IMR-90 (cell line): ENCODE measurements around the gene SREBF2. TPM values are rescaled to one million over a fixed set of nuclear protein-coding genes. Genes with fewer than 3 reads are reported as not detected.
A peak's percentile ranks its signal among the peaks of the same experiment; 100 is the strongest.

Experiments used
- ATAC-seq: fragments of 200-7000 bp; cut with Tn5 transposase; 2 replicates; pipeline ENCODE4 v1.9.1; 2020; ENCODE audit warnings: low read depth, mild to moderate bottlenecking, moderate library complexity
- BruUV-seq: library from RNA; stranded (reverse); fragments of 400-500 nt; replicated peaks from 2 replicates; lab custom pipeline; 2021; lab: Mats Ljungman, UMichigan
- CTCF ChIA-PET: fragments of 300-600 bp; formaldehyde crosslinking; extraction: SDS; loops from one replicate; lab custom pipeline; 2021; ENCODE audit warnings: antibody characterized with exemption; lab: Yijun Ruan, JAX
- POLR2A ChIA-PET: fragments of 300-600 bp; sonication (Branson Sonifier 250); formaldehyde crosslinking; loops from one replicate; lab custom pipeline; 2022; ENCODE audit warnings: antibody characterized with exemption; ENCODE audit not compliant: unreplicated experiment; lab: Charles Lee
- DNase-seq: peaks from one replicate; pipeline ENCODE4 v3.0.0; 2013
- H2AFZ ChIP-seq: replicated peaks from 2 replicates; pipeline ENCODE3; 2013; ENCODE audit warnings: low read length, mild to moderate bottlenecking; ENCODE audit not compliant: poor library complexity
- H2AK5ac ChIP-seq: 2 replicates; pipeline ENCODE4 v1.6.1; 2013; ENCODE audit warnings: low read depth, low read length, inconsistent platforms
- H2AK9ac ChIP-seq: replicated peaks from 2 replicates; pipeline ENCODE3; 2013; ENCODE audit warnings: mild to moderate bottlenecking, low read depth, low read length, moderate library complexity; ENCODE audit not compliant: poor library complexity
- H2BK120ac ChIP-seq: 2 replicates; pipeline ENCODE4 v1.6.1; 2013; ENCODE audit warnings: low read depth, low read length, inconsistent platforms
- H2BK15ac ChIP-seq: 3 replicates; pipeline ENCODE4 v1.6.1; 2013; ENCODE audit warnings: low read depth, low read length, inconsistent platforms
- H2BK20ac ChIP-seq: 2 replicates; pipeline ENCODE4 v1.6.1; 2013; ENCODE audit warnings: low read depth, mild to moderate bottlenecking, inconsistent platforms, low read length, moderate library complexity
- H2BK5ac ChIP-seq: 2 replicates; pipeline ENCODE4 v1.6.1; 2013; ENCODE audit warnings: mild to moderate bottlenecking, low read depth, low read length, inconsistent platforms; ENCODE audit not compliant: poor library complexity, severe bottlenecking
- H3K14ac ChIP-seq: replicated peaks from 2 replicates; pipeline ENCODE4 v1.6.1; 2013; ENCODE audit warnings: low read depth, low read length, inconsistent platforms
- H3K18ac ChIP-seq: 2 replicates; pipeline ENCODE4 v1.6.1; 2013; ENCODE audit warnings: low read depth, low read length, control low read depth
- H3K23ac ChIP-seq: 2 replicates; pipeline ENCODE4 v1.6.1; 2013; ENCODE audit warnings: low read depth, low read length, inconsistent platforms
- H3K27ac ChIP-seq: 2 replicates; pipeline ENCODE4 v1.5.1; 2013; ENCODE audit warnings: mild to moderate bottlenecking, control low read depth, low read length; ENCODE audit not compliant: insufficient read depth
- H3K27me3 ChIP-seq: 2 replicates; pipeline ENCODE4 v1.6.1; 2013; ENCODE audit warnings: low read length; ENCODE audit not compliant: control insufficient read depth, insufficient read depth
- H3K36me3 ChIP-seq: 2 replicates; pipeline ENCODE4 v1.6.1; 2013; ENCODE audit warnings: low read length, mixed read lengths; ENCODE audit not compliant: control insufficient read depth, insufficient read depth
- H3K4ac ChIP-seq: 2 replicates; pipeline ENCODE4 v1.6.1; 2013; ENCODE audit warnings: low read depth, low read length, inconsistent platforms
- H3K4me1 ChIP-seq: 2 replicates; pipeline ENCODE4 v1.6.1; 2013; ENCODE audit warnings: low read length, mixed read lengths; ENCODE audit not compliant: control insufficient read depth, insufficient read depth
- H3K4me2 ChIP-seq: 2 replicates; pipeline ENCODE4 v1.6.1; 2013; ENCODE audit warnings: low read depth, mild to moderate bottlenecking, control low read depth, low read length, moderate library complexity
- H3K4me3 ChIP-seq: 2 replicates; pipeline ENCODE4 v1.5.1; 2013; ENCODE audit warnings: low read depth, mild to moderate bottlenecking, control low read depth, low read length, moderate library complexity; ENCODE audit not compliant: insufficient read depth
- H3K56ac ChIP-seq: 2 replicates; pipeline ENCODE4 v1.6.1; 2013; ENCODE audit warnings: low read length, inconsistent platforms; ENCODE audit not compliant: insufficient read depth; ENCODE audit errors: extremely low read depth
- H3K79me1 ChIP-seq, 2 experiments: 2 replicates each; pipeline ENCODE4 v1.6.1; 2013; ENCODE audit warnings: low read length in 2 of 2, inconsistent platforms in 1 of 2, low read depth in 1 of 2
- H3K9ac ChIP-seq: 2 replicates; pipeline ENCODE4 v1.6.1; 2013; ENCODE audit warnings: low read depth, low read length, control low read depth
- H3K9me1 ChIP-seq: 2 replicates; pipeline ENCODE4 v1.6.1; 2013; ENCODE audit warnings: low read length, inconsistent platforms; ENCODE audit not compliant: insufficient read depth
- H3K9me3 ChIP-seq: 2 replicates; pipeline ENCODE4 v1.6.1; 2013; ENCODE audit warnings: low read length; ENCODE audit not compliant: control insufficient read depth, insufficient read depth
- H4K20me1 ChIP-seq: 2 replicates; pipeline ENCODE4 v1.6.1; 2013; ENCODE audit warnings: low read length, inconsistent platforms; ENCODE audit not compliant: insufficient read depth
- H4K5ac ChIP-seq: 2 replicates; pipeline ENCODE4 v1.6.1; 2013; ENCODE audit warnings: mild to moderate bottlenecking, low read depth, low read length, control low read depth
- H4K8ac ChIP-seq, 2 experiments: 2 replicates each; pipeline ENCODE4 v1.6.1; 2013; ENCODE audit warnings: low read depth in 2 of 2, low read length in 2 of 2, control low read depth in 1 of 2, inconsistent platforms in 1 of 2
- H4K91ac ChIP-seq: 2 replicates; pipeline ENCODE4 v1.6.1; 2013; ENCODE audit warnings: low read depth, low read length, inconsistent platforms; ENCODE audit not compliant: insufficient read depth
- BHLHE40 ChIP-seq: fragments of 150-350 bp; IDR thresholded peaks from 2 replicates; pipeline ENCODE4 v1.6.1; 2016; ENCODE audit warnings: mild to moderate bottlenecking, low read depth, low read length
- CEBPB ChIP-seq: IDR thresholded peaks from 2 replicates; pipeline ENCODE4 v1.6.1; 2012; ENCODE audit warnings: low read depth, low read length, improper control_type of control experiment
- CHD1 ChIP-seq: IDR thresholded peaks from 2 replicates; pipeline ENCODE4 v1.6.1; 2012; ENCODE audit warnings: low read depth, low read length, improper control_type of control experiment
- FOS ChIP-seq: fragments of 150-350 bp; IDR thresholded peaks from 2 replicates; pipeline ENCODE4 v1.6.1; 2016; ENCODE audit warnings: low read depth, low read length
- MAFK ChIP-seq: IDR thresholded peaks from 2 replicates; pipeline ENCODE4 v1.6.1; 2012; ENCODE audit warnings: low read depth, low read length, improper control_type of control experiment
- MAZ ChIP-seq: IDR thresholded peaks from 2 replicates; pipeline ENCODE4 v1.6.1; 2012; ENCODE audit warnings: low read depth, mild to moderate bottlenecking, low read length, improper control_type of control experiment, moderate library complexity, borderline replicate concordance
- MXI1 ChIP-seq: IDR thresholded peaks from 2 replicates; pipeline ENCODE4 v1.6.1; 2012; ENCODE audit warnings: low read depth, mild to moderate bottlenecking, low read length, moderate library complexity, borderline replicate concordance
- NFE2L2 ChIP-seq: fragments of 150-350 bp; IDR thresholded peaks from 2 replicates; pipeline ENCODE4 v1.6.1; 2016; ENCODE audit warnings: low read depth, mild to moderate bottlenecking, low read length
- POLR2A ChIP-seq: IDR thresholded peaks from 2 replicates; pipeline ENCODE4 v1.6.1; 2012; ENCODE audit warnings: mild to moderate bottlenecking, low read depth, low read length
- RAD21 ChIP-seq: IDR thresholded peaks from 2 replicates; pipeline ENCODE4 v1.6.1; 2012; ENCODE audit warnings: low read length, improper control_type of control experiment
- RCOR1 ChIP-seq: IDR thresholded peaks from 2 replicates; pipeline ENCODE4 v1.6.1; 2012; ENCODE audit warnings: mild to moderate bottlenecking, low read length, improper control_type of control experiment; ENCODE audit not compliant: insufficient replicate concordance
- RFX5 ChIP-seq: IDR thresholded peaks from 2 replicates; pipeline ENCODE4 v1.8.0; 2012; ENCODE audit warnings: low read depth, mild to moderate bottlenecking, low read length, moderate library complexity
- WGBS, 2 experiments: methylation state at CpG; one replicate each; pipeline versions ENCODE4 v1.1.5 to v1.1.7; 2013; ENCODE audit warnings: missing lambda C conversion rate in 2 of 2; ENCODE audit not compliant: insufficient read length in 1 of 2; ENCODE audit errors: extremely low coverage in 2 of 2; 5-methylcytosine and 5-hydroxymethylcytosine counted together
- dilution Hi-C: fragments of 300-500 bp; cut with HindIII; formaldehyde crosslinking; loops from one replicate; pipeline ENCODE4 v1.14.3; 2018; ENCODE audit warnings: low sequenced_read_pairs; ENCODE audit not compliant: unreplicated experiment
- in situ Hi-C: fragments of 300-500 bp; cut with MboI; formaldehyde crosslinking; loops from 3 replicates; pipeline ENCODE4 v1.14.3; 2019; ENCODE audit warnings: low sequenced_read_pairs, inconsistent platforms, mixed read lengths
- intact Hi-C: fragments of 100-400 bp; cut with micrococcal nuclease; formaldehyde crosslinking; loops from 2 replicates; pipeline ENCODE4 v1.10.0; 2022
- polyA plus RNA-seq, 3 experiments: library from polyadenylated mRNA; depleted of rRNA; stranded (reverse); fragments of >200 nt; gene quantifications; 2 replicates each; pipeline ENCODE4 v1.2.3, GENCODE V29; 2012; ENCODE audit warnings: low replicate concordance in 1 of 3
- total RNA-seq: library from RNA; depleted of rRNA; stranded (reverse); fragments of >200 nt; gene quantifications from 2 replicates; pipeline ENCODE4 v1.2.3, GENCODE V29; 2012
- TF ChIP-seq, protein P1 (sequence below): fragments of 150-350 bp; IDR thresholded peaks from 2 replicates; pipeline ENCODE4 v1.6.1; 2016; ENCODE audit warnings: low read depth, mild to moderate bottlenecking, low read length, moderate library complexity, borderline replicate concordance
- TF ChIP-seq, protein P2 (sequence below): conservative IDR thresholded peaks from 2 replicates; pipeline ENCODE4 v1.5.1; 2012; ENCODE audit warnings: mild to moderate bottlenecking, low read depth, low read length, improper control_type of control experiment
- TF ChIP-seq, protein P3 (sequence below): fragments of 150-350 bp; IDR thresholded peaks from 2 replicates; pipeline ENCODE4 v1.6.1; 2017; ENCODE audit warnings: mild to moderate bottlenecking, antibody characterized with exemption, low read length, low read depth

The SREBF2 gene
- total and polyA plus RNA-seq, 2 of the 4 experiments (the other 2 are of a cell fraction) = 8.1 to 47.4 TPM

DNA sequence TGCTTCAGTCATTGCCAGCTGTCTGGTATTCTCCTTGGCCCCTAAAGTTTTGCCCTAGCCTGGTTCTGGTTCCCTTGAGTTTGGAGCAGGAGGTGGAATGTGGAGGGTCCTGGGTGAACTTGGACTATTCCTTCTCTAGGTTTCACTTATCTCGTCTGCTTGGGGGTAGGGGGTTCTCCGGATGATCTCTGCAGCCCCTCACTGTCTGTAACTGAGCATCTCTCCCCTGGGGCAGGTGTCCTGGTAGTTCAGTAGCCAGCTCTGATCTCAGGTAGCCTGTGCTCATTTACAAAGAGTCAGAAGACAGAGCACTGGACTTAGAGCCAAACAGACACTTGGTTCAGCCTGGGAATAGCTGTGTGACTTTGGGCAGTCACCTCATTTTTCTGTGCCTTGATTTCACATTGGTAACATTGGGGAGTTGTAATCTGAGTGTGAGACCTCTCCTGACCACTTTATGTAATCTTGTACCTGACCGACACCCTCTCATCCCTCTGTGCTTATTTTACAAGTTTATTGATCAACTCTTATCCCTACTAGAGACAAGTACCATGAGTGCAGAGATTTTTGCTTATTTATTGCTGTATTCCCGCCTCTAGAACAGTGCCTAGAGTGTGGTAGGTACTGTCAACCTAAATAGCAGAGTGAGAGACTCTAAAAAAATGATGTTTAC, 31.6 kb upstream of the SREBF2 start:
- ChIA-PET POLR2A (interaction anchor here (1.1 kb wide), 1 partner anchor 46 kb away, joined by 4 read pairs; no protein-coding TSS in a partner anchor), CTCF (interaction anchor here (1.0 to 1.9 kb wide), 2 partner anchors 37 to 104 kb away, joined by 3 to 7 read pairs; no protein-coding TSS in a partner anchor)
- Histone ChIP-seq H2BK120ac (no peak overlapping the region), H3K27me3 (no peaks in the 10 kb centered on the region), H2AFZ (peak overlapping the region; percentile 100), H3K4me1 (peaks cover 11% of the 10 kb centered on the region), H3K14ac (peak overlapping the region; percentile 79), H3K4ac (peak overlapping the region; percentile 48), H3K9me1 (peaks cover 7% of the 10 kb centered on the region), H4K5ac (no peak overlapping the region), H3K27ac (no peak overlapping the region; the same call in 1 of the 2 replicates), H3K4me3 (peak overlapping the region; percentile 91), H4K20me1 (no peaks in the 10 kb centered on the region), H3K56ac (no peak overlapping the region; the same call in 1 of the 2 replicates), H3K9me3 (no peaks in the 10 kb centered on the region), H2AK9ac (peak overlapping the region; percentile 91), H4K91ac (no peak overlapping the region), H3K79me1 (peaks cover 15 to 23% of the 10 kb centered on the region in 2 experiments; a peak in 3 of 4 replicates), H3K18ac (no peak overlapping the region), H2AK5ac (no peak overlapping the region), H3K36me3 (no peaks in the 10 kb centered on the region), H2BK5ac (no peak overlapping the region), H4K8ac (peak overlapping the region; percentile 75 to 93; a peak in 1 of 4 replicates), H2BK15ac (no peak overlapping the region), H3K4me2 (peak overlapping the region; percentile 70), H2BK20ac (no peak overlapping the region), H3K9ac (peak overlapping the region; percentile 83), H3K23ac (peak overlapping the region; percentile 70; the same call in 1 of the 2 replicates)
- intact Hi-C loops = no loop called here
- dilution Hi-C loops = no loop called here
- no peak for ATAC-seq
- WGBS, 2 experiments = no CpG with 5 or more reads among the region's 4 CpGs
- in situ Hi-C loops = no loop called here
- BruUV-seq = no TSS peak
- no peak for DNase-seq
- TF ChIP-seq CEBPB (no peak), FOS (no peak), CHD1 (no peak), MAZ (no peak), RFX5 (no peak), MXI1 (no peak), MAFK (no peak), BHLHE40 (no peak), RCOR1 (no peak), NFE2L2 (no peak), POLR2A (no peak), RAD21 (no peak)
- TF ChIP-seq, protein P1, sequence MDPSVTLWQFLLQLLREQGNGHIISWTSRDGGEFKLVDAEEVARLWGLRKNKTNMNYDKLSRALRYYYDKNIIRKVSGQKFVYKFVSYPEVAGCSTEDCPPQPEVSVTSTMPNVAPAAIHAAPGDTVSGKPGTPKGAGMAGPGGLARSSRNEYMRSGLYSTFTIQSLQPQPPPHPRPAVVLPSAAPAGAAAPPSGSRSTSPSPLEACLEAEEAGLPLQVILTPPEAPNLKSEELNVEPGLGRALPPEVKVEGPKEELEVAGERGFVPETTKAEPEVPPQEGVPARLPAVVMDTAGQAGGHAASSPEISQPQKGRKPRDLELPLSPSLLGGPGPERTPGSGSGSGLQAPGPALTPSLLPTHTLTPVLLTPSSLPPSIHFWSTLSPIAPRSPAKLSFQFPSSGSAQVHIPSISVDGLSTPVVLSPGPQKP = no peak
- TF ChIP-seq, protein P2, sequence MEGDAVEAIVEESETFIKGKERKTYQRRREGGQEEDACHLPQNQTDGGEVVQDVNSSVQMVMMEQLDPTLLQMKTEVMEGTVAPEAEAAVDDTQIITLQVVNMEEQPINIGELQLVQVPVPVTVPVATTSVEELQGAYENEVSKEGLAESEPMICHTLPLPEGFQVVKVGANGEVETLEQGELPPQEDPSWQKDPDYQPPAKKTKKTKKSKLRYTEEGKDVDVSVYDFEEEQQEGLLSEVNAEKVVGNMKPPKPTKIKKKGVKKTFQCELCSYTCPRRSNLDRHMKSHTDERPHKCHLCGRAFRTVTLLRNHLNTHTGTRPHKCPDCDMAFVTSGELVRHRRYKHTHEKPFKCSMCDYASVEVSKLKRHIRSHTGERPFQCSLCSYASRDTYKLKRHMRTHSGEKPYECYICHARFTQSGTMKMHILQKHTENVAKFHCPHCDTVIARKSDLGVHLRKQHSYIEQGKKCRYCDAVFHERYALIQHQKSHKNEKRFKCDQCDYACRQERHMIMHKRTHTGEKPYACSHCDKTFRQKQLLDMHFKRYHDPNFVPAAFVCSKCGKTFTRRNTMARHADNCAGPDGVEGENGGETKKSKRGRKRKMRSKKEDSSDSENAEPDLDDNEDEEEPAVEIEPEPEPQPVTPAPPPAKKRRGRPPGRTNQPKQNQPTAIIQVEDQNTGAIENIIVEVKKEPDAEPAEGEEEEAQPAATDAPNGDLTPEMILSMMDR = no peak
- TF ChIP-seq, protein P3, sequence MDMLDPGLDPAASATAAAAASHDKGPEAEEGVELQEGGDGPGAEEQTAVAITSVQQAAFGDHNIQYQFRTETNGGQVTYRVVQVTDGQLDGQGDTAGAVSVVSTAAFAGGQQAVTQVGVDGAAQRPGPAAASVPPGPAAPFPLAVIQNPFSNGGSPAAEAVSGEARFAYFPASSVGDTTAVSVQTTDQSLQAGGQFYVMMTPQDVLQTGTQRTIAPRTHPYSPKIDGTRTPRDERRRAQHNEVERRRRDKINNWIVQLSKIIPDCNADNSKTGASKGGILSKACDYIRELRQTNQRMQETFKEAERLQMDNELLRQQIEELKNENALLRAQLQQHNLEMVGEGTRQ = no peak
